Activated CD4-positive, alpha-beta T cell treated with anti-CD3 and anti-CD28 coated beads for 24 hours (primary cell): ENCODE results near the gene COG5.
"Not testable (repeated sequence)": the region's sequence is repeated elsewhere in the genome, so short reads cannot be mapped to it uniquely, and the experiment has no call there.

ENCODE experiments used
- DNase-seq, 2 donors: peaks; one replicate each; pipeline ENCODE4 v3.0.0-alpha.2; 2020; ENCODE audit warnings: low read depth in 2 of 2

COG5 gene

DNA sequence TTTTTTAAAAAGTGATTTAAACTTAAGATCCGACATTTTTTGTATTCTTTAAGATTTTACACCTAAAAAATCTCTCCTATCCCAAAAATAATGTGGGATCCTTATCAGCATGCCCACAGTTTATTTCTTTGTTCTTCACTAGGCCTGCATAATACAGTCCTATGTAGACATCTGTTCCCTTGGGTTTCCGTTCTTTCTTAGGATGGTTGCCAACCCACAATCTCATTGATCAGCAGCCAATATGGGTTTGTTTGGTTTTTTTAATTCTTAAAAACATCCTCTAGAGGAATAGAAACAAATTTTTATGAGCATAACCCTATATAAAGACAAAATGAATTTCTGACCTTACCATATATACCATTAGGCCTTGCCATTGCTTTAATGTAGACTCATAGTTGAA lies 403.3 kb downstream of the COG5 start:
- no peak for DNase-seq

DNA sequence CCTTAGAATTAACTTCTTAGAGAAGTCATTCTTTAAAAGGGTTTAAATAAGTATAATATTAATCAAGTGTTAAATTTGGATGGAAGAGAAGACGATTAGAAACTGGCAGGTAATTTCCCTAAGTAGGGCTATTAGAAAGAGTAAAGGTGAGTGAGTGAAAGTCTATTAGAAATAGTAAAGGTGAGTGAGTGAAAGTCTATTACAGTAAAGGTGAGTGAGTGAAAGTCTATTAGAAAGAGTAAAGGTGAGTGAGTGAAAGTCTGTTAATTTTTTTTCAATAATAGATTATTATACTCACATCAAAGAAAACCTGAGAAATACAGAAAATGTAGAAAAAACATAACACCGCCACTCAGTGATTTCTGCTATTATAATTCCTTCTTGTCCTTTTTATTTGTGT lies 405.7 kb downstream of the COG5 start:
- no peak for DNase-seq

DNA sequence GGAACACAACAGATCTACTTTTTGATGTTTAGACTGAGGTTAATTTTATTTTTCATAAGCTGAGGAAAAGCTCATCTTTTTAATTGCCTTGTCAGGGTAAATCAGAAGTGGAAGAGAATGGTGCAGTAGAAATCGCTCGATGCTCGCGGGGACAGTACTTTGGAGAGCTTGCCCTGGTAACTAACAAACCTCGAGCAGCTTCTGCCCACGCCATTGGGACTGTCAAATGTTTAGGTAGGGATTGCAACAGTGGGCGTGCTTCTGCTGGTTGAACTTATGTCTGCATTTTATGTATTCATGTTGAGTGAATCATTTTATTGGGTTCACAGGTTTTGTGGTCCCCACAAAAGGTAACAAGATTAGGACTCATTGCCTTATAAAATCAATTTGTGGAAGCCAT lies 406.6 kb downstream of the COG5 start:
- no peak for DNase-seq

DNA sequence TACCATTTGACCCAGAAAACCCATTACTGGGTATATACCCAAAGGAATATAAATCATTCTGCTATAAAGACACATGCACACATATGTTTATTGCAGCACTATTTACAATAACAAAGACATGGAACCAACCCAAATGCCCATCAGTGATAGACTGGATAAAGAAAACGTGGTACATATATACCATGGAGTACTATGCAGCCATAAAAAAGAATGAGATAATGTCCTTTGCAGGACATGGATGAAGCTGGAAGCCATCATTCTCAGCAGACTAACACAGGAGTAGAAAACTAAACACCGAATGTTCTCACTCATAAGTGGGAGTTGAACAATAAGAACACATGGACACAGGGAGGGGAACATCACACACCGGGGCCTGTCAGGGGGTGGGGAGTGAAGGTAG lies 408.0 kb downstream of the COG5 start:
- DNase-seq: not testable (repeated sequence)

DNA sequence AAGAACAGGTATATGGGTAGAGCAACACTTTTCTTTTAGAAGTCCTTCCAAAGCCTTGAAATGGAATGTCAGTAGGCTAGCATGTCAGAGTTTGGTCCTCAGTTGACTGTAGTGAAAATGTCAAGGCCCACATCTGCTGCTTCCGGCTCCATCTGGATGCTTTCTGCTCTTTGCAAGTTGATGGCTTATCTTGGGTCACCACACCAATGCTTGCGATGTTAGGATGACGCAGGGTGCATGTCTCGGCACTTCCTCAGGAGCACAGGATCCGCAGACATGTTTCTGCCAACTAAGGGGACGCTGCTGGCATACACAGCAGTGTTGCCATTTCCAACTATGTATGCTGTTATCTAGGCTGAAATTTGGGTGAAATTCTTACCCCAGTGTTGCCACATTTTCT lies 408.9 kb downstream of the COG5 start:
- DNase-seq: no peak

DNA sequence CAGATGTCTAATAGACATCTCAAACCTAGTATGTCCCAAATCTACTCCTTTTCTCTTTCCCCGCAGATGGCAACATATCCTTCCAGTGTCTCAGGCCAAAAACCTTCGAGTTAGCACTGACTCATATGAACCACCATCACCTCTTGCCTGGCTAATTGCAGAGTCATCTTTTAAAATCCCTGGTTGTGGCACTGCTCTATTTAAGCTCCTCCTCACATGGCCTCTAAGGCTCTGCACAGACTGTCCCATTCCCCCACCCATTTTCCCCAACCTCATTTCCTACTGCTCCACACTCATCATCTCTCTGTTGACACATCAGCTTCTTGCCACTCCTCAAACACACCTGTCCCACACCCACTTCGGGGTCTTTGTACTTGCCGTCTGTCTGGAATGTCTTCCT lies 411.7 kb downstream of the COG5 start:
- no peak for DNase-seq
